Neural cell (in vitro differentiated cells): ENCODE measurements around the gene ATP11A.

Source experiments
- EP300 ChIP-seq: fragments of 450-650 bp; conservative IDR thresholded peaks from 2 replicates; pipeline ENCODE4 v1.6.1; 2014; ENCODE audit warnings: antibody characterized with exemption, mild to moderate bottlenecking, moderate library complexity; ENCODE audit not compliant: poor library complexity, severe bottlenecking
- TAF1 ChIP-seq: IDR thresholded peaks from 2 replicates; pipeline ENCODE4 v1.6.1; 2012; ENCODE audit warnings: low read depth
- TF ChIP-seq, protein P1 (sequence below): fragments of 450-650 bp; IDR thresholded peaks from 2 replicates; pipeline ENCODE4 v1.5.1; 2014; ENCODE audit warnings: antibody characterized with exemption, mild to moderate bottlenecking, moderate library complexity; ENCODE audit not compliant: poor library complexity, severe bottlenecking

DNA sequence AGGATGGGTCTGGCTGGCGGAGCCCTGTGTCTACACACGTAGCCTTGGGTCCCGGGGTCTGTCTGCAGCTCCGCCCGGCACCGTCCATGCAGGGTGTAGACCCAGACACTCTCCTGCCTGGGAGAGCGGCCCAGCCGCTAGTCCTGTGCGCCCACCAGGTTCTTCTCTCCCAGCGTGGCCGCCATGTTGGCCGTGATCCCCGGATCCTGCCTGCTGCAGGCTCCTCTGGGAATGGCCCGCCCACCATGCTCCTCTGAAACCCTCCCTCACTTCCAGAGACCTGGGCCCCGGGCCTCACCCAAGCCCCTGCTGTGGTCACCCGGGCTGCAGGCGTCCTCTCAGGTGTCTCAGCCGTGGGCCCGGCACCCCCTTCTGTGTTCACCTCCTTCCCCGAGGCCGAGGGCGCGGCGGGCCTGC, 221.5 kb downstream of the ATP11A start:
- TF ChIP-seq, protein P1, sequence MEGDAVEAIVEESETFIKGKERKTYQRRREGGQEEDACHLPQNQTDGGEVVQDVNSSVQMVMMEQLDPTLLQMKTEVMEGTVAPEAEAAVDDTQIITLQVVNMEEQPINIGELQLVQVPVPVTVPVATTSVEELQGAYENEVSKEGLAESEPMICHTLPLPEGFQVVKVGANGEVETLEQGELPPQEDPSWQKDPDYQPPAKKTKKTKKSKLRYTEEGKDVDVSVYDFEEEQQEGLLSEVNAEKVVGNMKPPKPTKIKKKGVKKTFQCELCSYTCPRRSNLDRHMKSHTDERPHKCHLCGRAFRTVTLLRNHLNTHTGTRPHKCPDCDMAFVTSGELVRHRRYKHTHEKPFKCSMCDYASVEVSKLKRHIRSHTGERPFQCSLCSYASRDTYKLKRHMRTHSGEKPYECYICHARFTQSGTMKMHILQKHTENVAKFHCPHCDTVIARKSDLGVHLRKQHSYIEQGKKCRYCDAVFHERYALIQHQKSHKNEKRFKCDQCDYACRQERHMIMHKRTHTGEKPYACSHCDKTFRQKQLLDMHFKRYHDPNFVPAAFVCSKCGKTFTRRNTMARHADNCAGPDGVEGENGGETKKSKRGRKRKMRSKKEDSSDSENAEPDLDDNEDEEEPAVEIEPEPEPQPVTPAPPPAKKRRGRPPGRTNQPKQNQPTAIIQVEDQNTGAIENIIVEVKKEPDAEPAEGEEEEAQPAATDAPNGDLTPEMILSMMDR, result no peak
- TF ChIP-seq EP300 (no peak), TAF1 (no peak)
